BE2C (cell line): ENCODE data around the gene SPCS2.
"Not testable (repeated sequence)": the region's sequence is repeated elsewhere in the genome, so short reads cannot be mapped to it uniquely, and the experiment has no call there.

ENCODE experiments used
- DNase-seq: peaks from one replicate; pipeline ENCODE4 v3.0.0-alpha.2; 2020
- H3K27me3 ChIP-seq: fragments of 250-450 bp; sonication (Bioruptor Pico); 2 replicates; pipeline ENCODE4 v1.5.1; 2020; ENCODE audit warnings: mild to moderate bottlenecking
- H3K36me3 ChIP-seq: fragments of 250-450 bp; sonication (Bioruptor Pico); 2 replicates; pipeline ENCODE4 v1.5.1; 2020; ENCODE audit warnings: mild to moderate bottlenecking
- H3K4me1 ChIP-seq: fragments of 250-450 bp; sonication (Bioruptor Pico); 2 replicates; pipeline ENCODE4 v1.5.1; 2020
- H3K4me3 ChIP-seq: 2 replicates; pipeline ENCODE4 v1.5.1; 2011; ENCODE audit warnings: low read depth, low read length
- H3K9me3 ChIP-seq: fragments of 250-450 bp; sonication (Bioruptor Pico); 2 replicates; pipeline ENCODE4 v1.5.1; 2020
- TF ChIP-seq, protein P1 (sequence below): IDR thresholded peaks from 2 replicates; pipeline ENCODE4 v1.5.1; 2012; ENCODE audit warnings: mild to moderate bottlenecking, low read depth, low read length

Gene SPCS2

GRCh38 chr11:74957937-74958629, 9.0 kb downstream of the SPCS2 start:
- no peaks in the 10 kb centered on the region for H3K27me3 ChIP-seq
- peaks cover 9% of the 10 kb centered on the region; the same call in 1 of the 2 replicates for H3K4me1 ChIP-seq
- H3K36me3 ChIP-seq = peaks cover 46% of the 10 kb centered on the region
- TF ChIP-seq, protein P1, sequence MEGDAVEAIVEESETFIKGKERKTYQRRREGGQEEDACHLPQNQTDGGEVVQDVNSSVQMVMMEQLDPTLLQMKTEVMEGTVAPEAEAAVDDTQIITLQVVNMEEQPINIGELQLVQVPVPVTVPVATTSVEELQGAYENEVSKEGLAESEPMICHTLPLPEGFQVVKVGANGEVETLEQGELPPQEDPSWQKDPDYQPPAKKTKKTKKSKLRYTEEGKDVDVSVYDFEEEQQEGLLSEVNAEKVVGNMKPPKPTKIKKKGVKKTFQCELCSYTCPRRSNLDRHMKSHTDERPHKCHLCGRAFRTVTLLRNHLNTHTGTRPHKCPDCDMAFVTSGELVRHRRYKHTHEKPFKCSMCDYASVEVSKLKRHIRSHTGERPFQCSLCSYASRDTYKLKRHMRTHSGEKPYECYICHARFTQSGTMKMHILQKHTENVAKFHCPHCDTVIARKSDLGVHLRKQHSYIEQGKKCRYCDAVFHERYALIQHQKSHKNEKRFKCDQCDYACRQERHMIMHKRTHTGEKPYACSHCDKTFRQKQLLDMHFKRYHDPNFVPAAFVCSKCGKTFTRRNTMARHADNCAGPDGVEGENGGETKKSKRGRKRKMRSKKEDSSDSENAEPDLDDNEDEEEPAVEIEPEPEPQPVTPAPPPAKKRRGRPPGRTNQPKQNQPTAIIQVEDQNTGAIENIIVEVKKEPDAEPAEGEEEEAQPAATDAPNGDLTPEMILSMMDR = no peak
- DNase-seq = no peak
- no peak overlapping the region for H3K4me3 ChIP-seq
- H3K9me3 ChIP-seq = no peaks in the 10 kb centered on the region

- peaks cover 46% of the 10 kb centered on the region for H3K36me3 ChIP-seq
- not testable (repeated sequence) for H3K9me3 ChIP-seq, H3K4me1 ChIP-seq, DNase-seq, H3K27me3 ChIP-seq, H3K4me3 ChIP-seq
Measured at GRCh38 chr11:74960128-74960527, 11.1 kb downstream of the SPCS2 start.

DNA sequence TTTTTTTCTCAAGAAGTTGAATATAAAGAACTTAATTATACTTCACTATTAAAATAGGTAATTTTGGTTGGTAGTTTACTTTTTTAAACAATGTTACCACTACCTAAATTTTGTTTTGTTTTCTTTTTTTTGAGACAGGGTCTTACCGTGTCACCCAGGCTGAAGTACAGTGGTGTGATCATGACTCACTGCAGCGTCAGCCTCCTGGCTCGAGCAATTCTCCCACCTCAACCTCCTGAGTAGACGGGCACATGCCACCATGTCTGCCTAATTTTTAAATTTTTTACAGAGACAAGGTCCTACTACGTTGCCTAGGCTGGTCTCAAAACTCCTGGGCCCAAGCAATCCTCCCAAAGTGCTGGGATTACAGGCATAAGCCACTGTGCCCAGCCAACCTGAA, 17.6 kb downstream of the SPCS2 start:
- TF ChIP-seq, protein P1 = no peak
- DNase-seq = no peak
- Histone ChIP-seq H3K27me3 (no peaks in the 10 kb centered on the region), H3K9me3 (no peaks in the 10 kb centered on the region), H3K36me3 (peaks cover 58% of the 10 kb centered on the region), H3K4me1 (peaks cover 3% of the 10 kb centered on the region), H3K4me3 (no peak overlapping the region)

GRCh38 chr11:74970852-74971395, 21.9 kb downstream of the SPCS2 start:
- DNase-seq = no peak
- TF ChIP-seq, protein P1 = no peak
- Histone ChIP-seq H3K4me3 (no peak overlapping the region), H3K36me3 (peaks cover 69% of the 10 kb centered on the region), H3K4me1 (no peaks in the 10 kb centered on the region; the same call in none of the 2 replicates), H3K27me3 (no peaks in the 10 kb centered on the region), H3K9me3 (no peaks in the 10 kb centered on the region)

DNA sequence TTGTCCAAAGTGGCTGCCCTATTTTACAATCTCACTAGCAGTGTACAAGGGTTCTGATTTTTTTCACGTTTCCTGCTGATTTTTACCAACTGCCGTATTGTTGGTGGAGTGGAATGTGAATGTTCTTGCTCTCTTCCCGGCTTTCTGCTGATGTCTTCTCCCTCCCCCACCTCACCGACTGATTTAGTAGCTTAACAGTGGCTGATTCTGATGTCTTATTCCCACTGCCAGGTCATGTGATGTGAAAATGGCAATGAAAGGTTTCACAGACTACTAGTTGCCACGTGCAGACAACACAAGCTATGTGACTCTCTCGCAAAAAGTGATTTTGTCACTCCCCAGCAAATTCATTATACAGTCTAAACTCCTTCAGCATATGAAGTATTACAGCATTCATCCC, 22.4 kb downstream of the SPCS2 start:
- TF ChIP-seq, protein P1 = no peak
- Histone ChIP-seq H3K9me3 (no peaks in the 10 kb centered on the region), H3K36me3 (peaks cover 74% of the 10 kb centered on the region), H3K4me3 (no peak overlapping the region), H3K27me3 (no peaks in the 10 kb centered on the region), H3K4me1 (no peaks in the 10 kb centered on the region; the same call in none of the 2 replicates)
- DNase-seq = no peak

- peaks cover 52% of the 10 kb centered on the region for H3K36me3 ChIP-seq
- H3K4me1 ChIP-seq = no peaks in the 10 kb centered on the region
- DNase-seq = no peak
- TF ChIP-seq, protein P1 = no peak
- H3K9me3 ChIP-seq = no peaks in the 10 kb centered on the region
- H3K27me3 ChIP-seq = no peaks in the 10 kb centered on the region
- H3K4me3 ChIP-seq = no peak overlapping the region
Measured at GRCh38 chr11:74978041-74978440, 29.0 kb downstream of the SPCS2 start.
